HepG2 (cell line): ENCODE data around the gene PCDHB3. TPM values are rescaled to one million over a fixed set of nuclear protein-coding genes. Genes with fewer than 3 reads are reported as not detected.

Source experiments
- ATAC-seq: fragments of 200-7000 bp; cut with Tn5 transposase; 3 replicates; pipeline ENCODE4 v1.9.1; 2020; ENCODE audit warnings: mild to moderate bottlenecking, moderate library complexity
- Bru-seq: library from RNA; stranded (reverse); fragments of 400-500 nt; gene quantifications from one replicate; lab custom pipeline; 2021; lab: Mats Ljungman, UMichigan
- BruChase-seq, 2 experiments: library from RNA; stranded (reverse); fragments of 400-500 nt; gene quantifications; one replicate each; lab custom pipeline; 2021; lab: Mats Ljungman, UMichigan
- BruUV-seq: library from RNA; stranded (reverse); fragments of 400-500 nt; replicated peaks from 2 replicates; lab custom pipeline; 2021; lab: Mats Ljungman, UMichigan
- CTCF ChIA-PET: fragments of 300-600 bp; formaldehyde crosslinking; extraction: SDS; loops from one replicate; lab custom pipeline; 2021; ENCODE audit warnings: low total read pairs, inconsistent platforms, low intra/inter-chr PET ratio; lab: Yijun Ruan, JAX
- POLR2A ChIA-PET: fragments of 350-600 bp; sonication (Branson Sonifier 250); formaldehyde crosslinking; loops from one replicate; lab custom pipeline; 2020; ENCODE audit warnings: antibody characterized with exemption, inconsistent platforms; lab: Yijun Ruan, JAX
- DNase-seq: peaks from one replicate; pipeline ENCODE4 v3.0.0-alpha.2; 2015; ENCODE audit warnings: low spot score
- FAIRE-seq: peaks from 3 replicates; lab custom pipeline; 2011; peaks lifted over from hg19 to GRCh38; lab: Jason Lieb, UNC
- H2AFZ ChIP-seq: one replicate; pipeline ENCODE4 v1.6.1; 2011; ENCODE audit warnings: low read length, inconsistent platforms
- H3K27ac ChIP-seq: fragments of 300-600 bp; 3 replicates; pipeline ENCODE4 v1.8.0; 2011; ENCODE audit warnings: mixed run types, mild to moderate bottlenecking, mixed read lengths, low read length, inconsistent platforms; ENCODE audit not compliant: insufficient read depth; ENCODE audit errors: extremely low read length
- H3K27me3 ChIP-seq, 2 experiments: fragments of 200-600 bp in 1 of 2; 2 replicates in 1 of 2; 3 replicates in 1 of 2; pipeline versions ENCODE4 v1.6.0 to v1.8.0; 2011; ENCODE audit warnings: low read length in 2 of 2, mild to moderate bottlenecking in 2 of 2, moderate library complexity in 2 of 2, inconsistent platforms in 1 of 2; ENCODE audit not compliant: insufficient read depth in 2 of 2, control insufficient read depth in 1 of 2
- H3K36me3 ChIP-seq, 2 experiments: fragments of 200-600 bp in 1 of 2; replicated peaks in 1 of 2; 2 replicates in 1 of 2; 3 replicates in 1 of 2; pipeline versions ENCODE4 v1.5.1 to v1.8.0; 2011; ENCODE audit warnings: low read length in 2 of 2, inconsistent platforms in 1 of 2; ENCODE audit not compliant: insufficient read depth in 2 of 2, control insufficient read depth in 1 of 2
- H3K4me1 ChIP-seq: 2 replicates; pipeline ENCODE4 v1.5.1; 2012; ENCODE audit warnings: low read length, inconsistent platforms; ENCODE audit not compliant: insufficient read depth
- H3K4me2 ChIP-seq: 2 replicates; pipeline ENCODE4 v1.6.0; 2011; ENCODE audit warnings: low read depth, low read length, inconsistent platforms
- H3K4me3 ChIP-seq, 3 experiments: fragments of 200-600 bp in 1 of 3; sonication (generic), shearing (Covaris generic) in 1 of 3; replicated peaks in 1 of 3; 2 replicates each; pipeline ENCODE4 v1.5.1; 2011 to 2016; ENCODE audit warnings: low read length in 3 of 3, inconsistent platforms in 2 of 3, low read depth in 2 of 3, mild to moderate bottlenecking in 2 of 3, control low read depth in 1 of 3, mixed read lengths in 1 of 3; ENCODE audit not compliant: insufficient read depth in 1 of 3
- H3K79me2 ChIP-seq: one replicate; pipeline ENCODE4 v1.6.1; 2011; ENCODE audit warnings: low read length, inconsistent platforms; ENCODE audit not compliant: insufficient read depth
- H3K9ac ChIP-seq: 2 replicates; pipeline ENCODE4 v1.6.0; 2011; ENCODE audit warnings: mild to moderate bottlenecking, low read depth, low read length, inconsistent platforms; ENCODE audit not compliant: insufficient read depth
- H3K9me3 ChIP-seq: 2 replicates; pipeline ENCODE4 v1.5.1; 2012; ENCODE audit warnings: mild to moderate bottlenecking, low read length
- H4K20me1 ChIP-seq: 2 replicates; pipeline ENCODE4 v1.6.0; 2011; ENCODE audit warnings: inconsistent platforms, mild to moderate bottlenecking, low read length, moderate library complexity; ENCODE audit not compliant: insufficient read depth
- CTCF ChIP-seq: sonication (generic); formaldehyde crosslinking; IDR thresholded peaks from 2 replicates; pipeline ENCODE4 v1.5.0; 2020; ENCODE audit warnings: mild to moderate bottlenecking, missing genetic modification reagents, moderate library complexity
- EHMT2 ChIP-seq: fragments of 200-600 bp; sonication (generic); IDR thresholded peaks from 2 replicates; pipeline ENCODE4 v1.7.0; 2017; ENCODE audit warnings: antibody characterized with exemption, low read depth, low read length, borderline replicate concordance
- IRF2 ChIP-seq: IDR thresholded peaks from 2 replicates; pipeline ENCODE4 v1.6.1; 2018; ENCODE audit warnings: missing genetic modification reagents, missing compliant biosample characterization
- KMT2B ChIP-seq: IDR thresholded peaks from 2 replicates; pipeline ENCODE4 v1.6.1; 2016; ENCODE audit warnings: missing genetic modification reagents, missing compliant biosample characterization
- YY1 ChIP-seq: IDR thresholded peaks from 2 replicates; pipeline ENCODE4 v1.6.1; 2011; ENCODE audit warnings: low read length, low read depth, moderate library complexity, mild to moderate bottlenecking; ENCODE audit not compliant: insufficient read depth, insufficient replicate concordance
- ZNF329 ChIP-seq: sonication (generic); formaldehyde crosslinking; IDR thresholded peaks from 2 replicates; pipeline ENCODE4 v1.9.0; 2021; ENCODE audit warnings: low read depth, mild to moderate bottlenecking, missing genetic modification reagents
- ZNF460 ChIP-seq: sonication (generic); formaldehyde crosslinking; IDR thresholded peaks from 2 replicates; pipeline ENCODE4 v1.5.1; 2020; ENCODE audit warnings: missing genetic modification reagents, mild to moderate bottlenecking, borderline replicate concordance
- ZNF878 ChIP-seq: sonication (generic); formaldehyde crosslinking; IDR thresholded peaks from 2 replicates; pipeline ENCODE4 v1.8.1; 2023; ENCODE audit warnings: mild to moderate bottlenecking, missing genetic modification reagents, moderate library complexity
- WGBS: methylation state at CpG from one replicate; pipeline ENCODE4 v1.1.6; 2017; ENCODE audit warnings: low lambda C conversion rate; 5-methylcytosine and 5-hydroxymethylcytosine counted together
- in situ Hi-C: cut with HindIII; loops from 2 replicates; pipeline ENCODE4 v1.10.0; 2017; ENCODE audit warnings: low pct_unique_long_range_greater_than_20kb; ENCODE audit not compliant: extremely low pct_ligation_motif_present
- intact Hi-C: fragments of 100-400 bp; cut with micrococcal nuclease; formaldehyde crosslinking; loops from one replicate; pipeline ENCODE4 v1.10.0; 2022; ENCODE audit not compliant: unreplicated experiment
- long read RNA-seq, 2 experiments: library from RNA in 1 of 2; library from polyadenylated mRNA in 1 of 2; stranded (forward) in 1 of 2; unstranded in 1 of 2; transcript quantifications; one replicate each; pipeline ENCODE4 v2.0.0, GENCODE V29; 2019 to 2022
- polyA minus RNA-seq, 3 experiments: library from RNA; depleted of rRNA, polyadenylated mRNA; stranded (reverse); fragments of >200 nt; gene quantifications; 2 replicates each; pipeline ENCODE4 v1.2.3, GENCODE V29; 2011; ENCODE audit warnings: low replicate concordance in 1 of 3
- polyA plus RNA-seq, 8 experiments: library from polyadenylated mRNA; depleted of rRNA in 3 of 8; stranded (reverse) in 7 of 8; unstranded in 1 of 8; fragments of >200 nt; fragmentation: Illumina TruSeq in 4 of 8; extraction: Trizol in 4 of 8; gene quantifications; 2 replicates each; pipeline versions ENCODE4 v1.2.1 to v1.2.3, GENCODE V29; 2011 to 2016; ENCODE audit warnings: low read depth in 4 of 8, missing spikeins in 1 of 8, mixed read lengths in 1 of 8; ENCODE audit not compliant: insufficient read depth in 1 of 8
- total RNA-seq, 5 experiments: library from RNA; depleted of rRNA; stranded (reverse); fragments of >200 nt; fragmentation: Illumina TruSeq; extraction: Trizol; gene quantifications; 2 replicates each; pipeline ENCODE4 v1.2.3, GENCODE V29; 2016; ENCODE audit warnings: low read depth in 1 of 5
- TF ChIP-seq, protein P1 (sequence below): IDR thresholded peaks from 2 replicates; pipeline ENCODE4 v1.6.1; 2016; ENCODE audit warnings: missing genetic modification reagents, missing compliant biosample characterization

PCDHB3 gene
- total RNA-seq (2016; rRNA removed; fragmentation: Illumina TruSeq; extraction: Trizol): 0.27 and 0.29 TPM in 2 replicates
- total RNA-seq (2016; cell fraction: cytosol; rRNA removed; fragmentation: Illumina TruSeq; extraction: Trizol; ENCODE audit: low read depth): 0.10 TPM in 1 of 2 replicates, not detected in the other
- 0.09 and 0.32 TPM in 2 replicates for total RNA-seq (2016; cell fraction: insoluble cytoplasmic fraction; rRNA removed; fragmentation: Illumina TruSeq; extraction: Trizol)
- 0.06 TPM in 1 of 2 replicates, not detected in the other for total RNA-seq (2016; cell fraction: membrane; rRNA removed; fragmentation: Illumina TruSeq; extraction: Trizol)
- 0.72 and 0.93 TPM in 2 replicates for total RNA-seq (2016; cell fraction: nucleus; rRNA removed; fragmentation: Illumina TruSeq; extraction: Trizol)
- polyA plus RNA-seq (2011; rRNA removed): 0.25 and 0.31 TPM in 2 replicates
- polyA plus RNA-seq (2011; cell fraction: cytosol; rRNA removed): 0.12 TPM in 2 replicates
- polyA plus RNA-seq (2011; cell fraction: nucleus; rRNA removed): 0.68 and 0.87 TPM in 2 replicates
- 0.12 and 0.15 TPM in 2 replicates for polyA plus RNA-seq (2012)
- polyA plus RNA-seq (2016; cell fraction: cytosol; fragmentation: Illumina TruSeq; extraction: Trizol; ENCODE audit: low read depth): not detected in 2 replicates
- not detected in 2 replicates for polyA plus RNA-seq (2016; cell fraction: insoluble cytoplasmic fraction; fragmentation: Illumina TruSeq; extraction: Trizol; ENCODE audit: low read depth)
- polyA plus RNA-seq (2016; cell fraction: membrane; fragmentation: Illumina TruSeq; extraction: Trizol; ENCODE audit: low read depth): not detected in 2 replicates
- 0.63 and 2.8 TPM in 2 replicates for polyA plus RNA-seq (2016; cell fraction: nucleus; fragmentation: Illumina TruSeq; extraction: Trizol; ENCODE audit: insufficient read depth, low read depth)
- polyA minus RNA-seq (2011; rRNA and poly(A)+ RNA removed; ENCODE audit: low replicate concordance): 1.4 TPM in 1 of 2 replicates, not detected in the other
- polyA minus RNA-seq (2011; cell fraction: cytosol; rRNA and poly(A)+ RNA removed): 0.26 and 0.49 TPM in 2 replicates
- polyA minus RNA-seq (2011; cell fraction: nucleus; rRNA and poly(A)+ RNA removed): 1.9 and 2.2 TPM in 2 replicates
- Bru-seq, nascent RNA: percentile 46 among the genes with signal in this experiment
- percentile 44 among the genes with signal in this experiment for BruChase-seq, experiment 1, labeled RNA remaining after a 6-hour chase
- BruChase-seq, experiment 2, labeled RNA remaining after a 2-hour chase: percentile 40 among the genes with signal in this experiment
- long read RNA-seq, experiment 1: 0 reads
- long read RNA-seq, experiment 2: 0 reads

GRCh38 chr5:141100243-141100805 is at the start of gene PCDHB3:
TSS of gene PCDHB3 (plus strand) at chr5:141100473. CDS start at chr5:141100650, 177 bp downstream.
- intact Hi-C loops: no loop called here
- Histone ChIP-seq H3K4me2 (no peak within 1 kb of the TSS), H2AFZ (no peak within 1 kb of the TSS), H3K9me3 (no peaks in the 10 kb centered on the region), H3K36me3 (no peaks in the 10 kb centered on the region), H3K4me1 (no peaks in the 10 kb centered on the region; the same call in 1 of the 2 replicates), H3K27ac (no peak within 1 kb of the TSS), H3K9ac (no peak within 1 kb of the TSS), H4K20me1 (no peaks in the 10 kb centered on the region), H3K79me2 (no peaks in the 10 kb centered on the region), H3K4me3 (no peak within 1 kb of the TSS), H3K27me3 (no peaks in the 10 kb centered on the region)
- CTCF ChIA-PET: no interaction called here
- WGBS: 79% methylated on average over 19 of the region's 19 CpGs
- no TSS peak for BruUV-seq
- in situ Hi-C loops: no loop called here
- FAIRE-seq: no peak
- TF ChIP-seq ZNF329 (CRISPR knock-in tag): no peak
- TF ChIP-seq, protein P1, sequence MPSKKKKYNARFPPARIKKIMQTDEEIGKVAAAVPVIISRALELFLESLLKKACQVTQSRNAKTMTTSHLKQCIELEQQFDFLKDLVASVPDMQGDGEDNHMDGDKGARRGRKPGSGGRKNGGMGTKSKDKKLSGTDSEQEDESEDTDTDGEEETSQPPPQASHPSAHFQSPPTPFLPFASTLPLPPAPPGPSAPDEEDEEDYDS (CRISPR knock-in tag): no peak
- TF ChIP-seq IRF2: no peak
- no peak for TF ChIP-seq KMT2B (CRISPR knock-in tag)
- no peak for TF ChIP-seq YY1
- TF ChIP-seq ZNF878: no peak
- peak; percentile 38 for TF ChIP-seq CTCF (CRISPR knock-in tag)
- TF ChIP-seq ZNF460: no peak
- no peak for TF ChIP-seq EHMT2
- POLR2A ChIA-PET: no interaction called here
- peak; percentile 21 for DNase-seq
- no peak for ATAC-seq
